SK-N-SH (cell line): ENCODE measurements around the gene GTF3C1. TPM values are rescaled to one million over a fixed set of nuclear protein-coding genes. Genes with fewer than 3 reads are reported as not detected.

Experiments used
- CTCF ChIA-PET: fragments of 300-600, 350-600 bp; formaldehyde crosslinking; extraction: SDS; loops from one replicate; lab custom pipeline; 2021; lab: Yijun Ruan, JAX
- POLR2A ChIA-PET: fragments of 350-600 bp; sonication (Branson Sonifier 250); formaldehyde crosslinking; extraction: SDS; loops from one replicate; lab custom pipeline; 2020; ENCODE audit warnings: antibody characterized with exemption, inconsistent platforms; lab: Yijun Ruan, JAX
- DNase-seq: peaks from one replicate; pipeline ENCODE4 v3.0.0; 2012
- H2AFZ ChIP-seq: fragments of 200-600 bp; sonication (generic); 2 replicates; pipeline ENCODE4 v1.8.1; 2016; ENCODE audit warnings: antibody characterized with exemption, mild to moderate bottlenecking, low read depth
- H3F3A ChIP-seq: fragments of 200-600 bp; sonication (generic); replicated peaks from 2 replicates; pipeline ENCODE3; 2016; ENCODE audit warnings: antibody characterized with exemption, mild to moderate bottlenecking; ENCODE audit not compliant: insufficient read depth
- H3K27ac ChIP-seq, 2 experiments: fragments of 200-500 bp in 1 of 2; fragments of 200-600 bp in 1 of 2; sonication (Bioruptor generic) in 1 of 2; sonication (generic), shearing (Covaris generic) in 1 of 2; 2 replicates each; pipeline versions ENCODE4 v1.5.1 to v1.6.1; 2014 to 2016; ENCODE audit warnings: low read depth in 2 of 2, inconsistent platforms in 1 of 2, low read length in 1 of 2, mild to moderate bottlenecking in 1 of 2, mixed read lengths in 1 of 2
- H3K27me3 ChIP-seq: fragments of 200-600 bp; sonication (generic), shearing (Covaris generic); 2 replicates; pipeline ENCODE4 v1.6.1; 2016; ENCODE audit warnings: mixed run types; ENCODE audit not compliant: insufficient read depth
- H3K36me3 ChIP-seq, 2 experiments: fragments of 200-500 bp in 1 of 2; fragments of 200-600 bp in 1 of 2; sonication (Bioruptor generic) in 1 of 2; sonication (generic) in 1 of 2; replicated peaks in 1 of 2; 2 replicates each; pipeline versions ENCODE3 to v1.5.1; 2014 to 2016; ENCODE audit warnings: low read length in 1 of 2, mild to moderate bottlenecking in 1 of 2; ENCODE audit not compliant: insufficient read depth in 2 of 2, control insufficient read depth in 1 of 2
- H3K4me1 ChIP-seq, 2 experiments: fragments of 200-500 bp in 1 of 2; fragments of 200-600 bp in 1 of 2; sonication (Bioruptor generic) in 1 of 2; sonication (generic), shearing (Covaris generic) in 1 of 2; 2 replicates each; pipeline versions ENCODE4 v1.5.1 to v1.6.1; 2014 to 2016; ENCODE audit warnings: low read depth in 1 of 2, low read length in 1 of 2, mixed run types in 1 of 2; ENCODE audit not compliant: insufficient read depth in 2 of 2, control insufficient read depth in 1 of 2
- H3K4me2 ChIP-seq: fragments of 200-600 bp; sonication (generic), shearing (Covaris generic); 2 replicates; pipeline ENCODE4 v1.6.1; 2017; ENCODE audit warnings: mixed run types
- H3K4me3 ChIP-seq, 2 experiments: fragments of 200-500 bp in 1 of 2; fragments of 200-600 bp in 1 of 2; sonication (Bioruptor generic) in 1 of 2; sonication (generic), shearing (Covaris generic) in 1 of 2; 2 replicates each; pipeline versions ENCODE4 v1.5.1 to v1.8.1; 2014 to 2016; ENCODE audit warnings: low read depth in 2 of 2, inconsistent platforms in 1 of 2, low read length in 1 of 2, mild to moderate bottlenecking in 1 of 2, mixed read lengths in 1 of 2, moderate library complexity in 1 of 2
- H3K79me2 ChIP-seq: fragments of 200-600 bp; sonication (generic); 2 replicates; pipeline ENCODE4 v1.8.1; 2017; ENCODE audit warnings: mild to moderate bottlenecking; ENCODE audit not compliant: insufficient read depth
- H3K9ac ChIP-seq: fragments of 200-600 bp; sonication (generic); 2 replicates; pipeline ENCODE4 v1.6.1; 2017; ENCODE audit warnings: mixed run types
- H3K9me2 ChIP-seq: fragments of 200-600 bp; sonication (generic); 2 replicates; pipeline ENCODE4 v1.6.1; 2017; ENCODE audit warnings: mixed run types
- H3K9me3 ChIP-seq: fragments of 200-600 bp; sonication (generic); 2 replicates; pipeline ENCODE4 v1.6.1; 2017; ENCODE audit warnings: mixed run types, mild to moderate bottlenecking, moderate library complexity
- H4K20me1 ChIP-seq: fragments of 200-600 bp; sonication (generic); 2 replicates; pipeline ENCODE4 v1.6.1; 2017; ENCODE audit warnings: mild to moderate bottlenecking, mixed run types; ENCODE audit not compliant: insufficient read depth
- CTCF ChIP-seq: fragments of 200-600 bp; sonication (generic); IDR thresholded peaks from 2 replicates; pipeline ENCODE4 v1.6.1; 2017; ENCODE audit warnings: antibody characterized with exemption, mild to moderate bottlenecking, moderate library complexity
- ELF1 ChIP-seq: IDR thresholded peaks from 2 replicates; pipeline ENCODE4 v1.4.0; 2012
- EZH2phosphoT487 ChIP-seq: fragments of 200-600 bp; sonication (generic); IDR thresholded peaks from 2 replicates; pipeline ENCODE4 v1.6.1; 2017; ENCODE audit warnings: low read depth, mixed run types, mild to moderate bottlenecking, antibody characterized with exemption, moderate library complexity, borderline replicate concordance
- FOSL2 ChIP-seq: IDR thresholded peaks from 2 replicates; pipeline ENCODE4 v1.4.0; 2012; ENCODE audit warnings: low read depth, mild to moderate bottlenecking, moderate library complexity, borderline replicate concordance
- GABPA ChIP-seq: IDR thresholded peaks from 2 replicates; pipeline ENCODE4 v1.4.0; 2012; ENCODE audit warnings: low read depth, mild to moderate bottlenecking
- GATA2 ChIP-seq: sonication (generic); formaldehyde crosslinking; IDR thresholded peaks from 2 replicates; pipeline ENCODE4 v1.5.0; 2020; ENCODE audit warnings: mild to moderate bottlenecking, missing genetic modification reagents
- JUND ChIP-seq: IDR thresholded peaks from 2 replicates; pipeline ENCODE4 v1.4.0; 2012
- MAX ChIP-seq: IDR thresholded peaks from 2 replicates; pipeline ENCODE4 v1.4.0; 2012; ENCODE audit warnings: low read depth
- MXI1 ChIP-seq: IDR thresholded peaks from 2 replicates; pipeline ENCODE4 v1.6.1; 2012; ENCODE audit warnings: mild to moderate bottlenecking, low read depth, low read length, improper control_type of control experiment
- NFIC ChIP-seq: IDR thresholded peaks from 2 replicates; pipeline ENCODE4 v1.4.0; 2012; ENCODE audit warnings: borderline replicate concordance
- NRF1 ChIP-seq: IDR thresholded peaks from 2 replicates; pipeline ENCODE4 v1.6.1; 2012; ENCODE audit warnings: low read depth, mild to moderate bottlenecking, low read length
- PBX3 ChIP-seq: IDR thresholded peaks from 2 replicates; pipeline ENCODE4; 2012
- POLR2AphosphoS5 ChIP-seq: IDR thresholded peaks from 2 replicates; pipeline ENCODE4 v1.6.1; 2012; ENCODE audit warnings: low read depth, low read length
- RCOR1 ChIP-seq: fragments of 150-350 bp; IDR thresholded peaks from 2 replicates; pipeline ENCODE4 v1.6.1; 2017; ENCODE audit warnings: antibody characterized with exemption, low read length
- RFX5 ChIP-seq: IDR thresholded peaks from 2 replicates; pipeline ENCODE4 v1.6.1; 2012; ENCODE audit warnings: mild to moderate bottlenecking, improper control_type of control experiment, low read length
- RXRA ChIP-seq: IDR thresholded peaks from 2 replicates; pipeline ENCODE4 v1.4.0; 2012; ENCODE audit warnings: low read depth, mild to moderate bottlenecking, borderline replicate concordance
- TAF1 ChIP-seq: IDR thresholded peaks from 2 replicates; pipeline ENCODE4 v1.6.1; 2012; ENCODE audit warnings: low read depth, mild to moderate bottlenecking, low read length, moderate library complexity, borderline replicate concordance
- USF1 ChIP-seq: IDR thresholded peaks from 2 replicates; pipeline ENCODE4 v1.4.0; 2012; ENCODE audit warnings: low read depth, borderline replicate concordance
- USF2 ChIP-seq: fragments of 150-350 bp; IDR thresholded peaks from 2 replicates; pipeline ENCODE4 v1.6.1; 2017; ENCODE audit warnings: antibody characterized with exemption, low read length, low read depth, borderline replicate concordance
- ZBTB33 ChIP-seq: IDR thresholded peaks from 2 replicates; pipeline ENCODE4 v1.4.0; 2012; ENCODE audit warnings: low read depth, borderline replicate concordance
- WGBS: methylation state at CpG from one replicate; pipeline ENCODE4 v1.1.6; 2017; ENCODE audit warnings: low lambda C conversion rate; 5-methylcytosine and 5-hydroxymethylcytosine counted together
- polyA plus RNA-seq, 3 experiments: library from polyadenylated mRNA; depleted of rRNA; stranded (reverse); fragments of >200 nt; gene quantifications; 2 replicates each; pipeline ENCODE4 v1.2.3, GENCODE V29; 2012

The GTF3C1 gene
- polyA plus RNA-seq, 1 of the 3 experiments (the other 2 are of a cell fraction) = 47.2 TPM

GRCh38 chr16:27472091-27473020 lies 77.4 kb downstream of the GTF3C1 start:
- Histone ChIP-seq H3K4me3 (no peak overlapping the region), H3K4me1 (peaks cover 0 to 24% of the 10 kb centered on the region in 2 experiments; a peak in 2 of 4 replicates), H3K79me2 (no peaks in the 10 kb centered on the region), H4K20me1 (no peaks in the 10 kb centered on the region), H2AFZ (no peak overlapping the region), H3K9me2 (no peaks in the 10 kb centered on the region), H3K27ac (no peak overlapping the region), H3K9me3 (no peaks in the 10 kb centered on the region), H3K4me2 (no peak overlapping the region), H3K9ac (no peak overlapping the region), H3K27me3 (no peaks in the 10 kb centered on the region), H3K36me3 (peaks cover 45 to 72% of the 10 kb centered on the region in 2 experiments), H3F3A (peaks cover 15% of the 10 kb centered on the region)
- 94% methylated on average over 15 of the region's 15 CpGs for WGBS
- ChIA-PET POLR2A (no interaction called here), CTCF (interaction anchor here (1.0 kb wide), 1 partner anchor 14 kb away, joined by 3 read pairs; no protein-coding TSS in a partner anchor)
- no peak for TF ChIP-seq MXI1
- no peak for TF ChIP-seq RFX5
- TF ChIP-seq USF1 = no peak
- no peak for TF ChIP-seq PBX3
- TF ChIP-seq EZH2phosphoT487 = no peak
- TF ChIP-seq ZBTB33 = no peak
- TF ChIP-seq GABPA = no peak
- TF ChIP-seq GATA2 (CRISPR knock-in tag) = no peak
- TF ChIP-seq NRF1 = no peak
- TF ChIP-seq ELF1 = no peak
- TF ChIP-seq MAX = no peak
- no peak for TF ChIP-seq JUND
- TF ChIP-seq CTCF = no peak
- no peak for TF ChIP-seq NFIC
- TF ChIP-seq USF2 = no peak
- no peak for TF ChIP-seq RXRA
- TF ChIP-seq POLR2AphosphoS5 = no peak
- no peak for TF ChIP-seq TAF1
- TF ChIP-seq RCOR1 = no peak
- no peak for TF ChIP-seq FOSL2
- DNase-seq = no peak
